Non-pigmented ciliary epithelial cell (primary cell): ENCODE data around the gene ARHGAP11A.
"Not testable (repeated sequence)": the region's sequence is repeated elsewhere in the genome, so short reads cannot be mapped to it uniquely, and the experiment has no call there.

Experiments
- DNase-seq: peaks from one replicate; pipeline ENCODE4 v3.0.0-alpha.2; 2010; ENCODE audit warnings: low read depth

Gene ARHGAP11A

GRCh38 chr15:32615051-32615870 lies at the start of gene ARHGAP11A:
TSS of gene ARHGAP11A (plus strand) at chr15:32615504. CDS start at chr15:32616212, 708 bp downstream.
- DNase-seq, result peak; percentile 74

GRCh38 chr15:32568988-32569387 lies 46.3 kb upstream of the ARHGAP11A start:
- not testable (repeated sequence) for DNase-seq

GRCh38 chr15:32578482-32578881 lies 36.8 kb upstream of the ARHGAP11A start:
- DNase-seq, result not testable (repeated sequence)

GRCh38 chr15:32585844-32586243 lies 29.5 kb upstream of the ARHGAP11A start:
- DNase-seq, result not testable (repeated sequence)

GRCh38 chr15:32593151-32593550 lies 22.2 kb upstream of the ARHGAP11A start, which contains the start of gene GOLGA8N:
TSS of gene GOLGA8N (plus strand) at chr15:32593456.
- DNase-seq, result not testable (repeated sequence)

- DNase-seq, result not testable (repeated sequence)
Observed at GRCh38 chr15:32609518-32609917, 5.8 kb upstream of the ARHGAP11A start.

GRCh38 chr15:32610719-32611118 lies 4.6 kb upstream of the ARHGAP11A start:
- DNase-seq, result not testable (repeated sequence)

- DNase-seq, result not testable (repeated sequence)
Observed at GRCh38 chr15:32614712-32615050, 623 bp upstream of the ARHGAP11A start.

- not testable (repeated sequence) for DNase-seq
Observed at GRCh38 chr15:32615871-32616426, 645 bp downstream of the ARHGAP11A start.

GRCh38 chr15:32636410-32636809 lies 21.1 kb downstream of the ARHGAP11A start:
- no peak for DNase-seq

GRCh38 chr15:32636908-32637567 lies 21.7 kb downstream of the ARHGAP11A start:
- DNase-seq, result no peak

- no peak for DNase-seq
Observed at GRCh38 chr15:32637704-32638103, 22.4 kb downstream of the ARHGAP11A start.

- DNase-seq, result no peak
Observed at GRCh38 chr15:32641517-32642059, 26.3 kb downstream of the ARHGAP11A start, which contains the start of gene SCG5. TSS of gene SCG5 (plus strand) at chr15:32641710. CDS start at chr15:32643593, 1,883 bp downstream.

GRCh38 chr15:32642667-32643435 lies 27.5 kb downstream of the ARHGAP11A start:
- DNase-seq, result no peak

- no peak for DNase-seq
Observed at GRCh38 chr15:32643907-32644445, 28.7 kb downstream of the ARHGAP11A start.

GRCh38 chr15:32646291-32646690 lies 31.0 kb downstream of the ARHGAP11A start:
- no peak for DNase-seq

- no peak for DNase-seq
Observed at GRCh38 chr15:32649342-32649741, 34.0 kb downstream of the ARHGAP11A start.

GRCh38 chr15:32651229-32651837 lies 36.0 kb downstream of the ARHGAP11A start:
- no peak for DNase-seq

- no peak for DNase-seq
Observed at GRCh38 chr15:32652178-32652577, 36.9 kb downstream of the ARHGAP11A start.

GRCh38 chr15:32656091-32656490 lies 40.8 kb downstream of the ARHGAP11A start:
- no peak for DNase-seq

GRCh38 chr15:32656496-32656895 lies 41.2 kb downstream of the ARHGAP11A start:
- DNase-seq, result no peak
